Neural cell (in vitro differentiated cells): Measurements from ENCODE around the gene MYH1.

Source experiments
- CTCF ChIP-seq: fragments of 450-650 bp; IDR thresholded peaks from 2 replicates; pipeline ENCODE4 v1.5.1; 2014; ENCODE audit warnings: antibody characterized with exemption, mild to moderate bottlenecking, moderate library complexity; ENCODE audit not compliant: poor library complexity, severe bottlenecking
- EP300 ChIP-seq: fragments of 450-650 bp; conservative IDR thresholded peaks from 2 replicates; pipeline ENCODE4 v1.6.1; 2014; ENCODE audit warnings: antibody characterized with exemption, mild to moderate bottlenecking, moderate library complexity; ENCODE audit not compliant: poor library complexity, severe bottlenecking
- REST ChIP-seq: IDR thresholded peaks from 2 replicates; pipeline ENCODE4 v1.6.1; 2012; ENCODE audit warnings: borderline replicate concordance

- TF ChIP-seq EP300 (no peak), REST (no peak), CTCF (no peak)
Measured at GRCh38 chr17:10492004-10492403, 26.3 kb downstream of the MYH1 start.
